Measurements from ENCODE around the gene TEC. TPM values are rescaled to one million over a fixed set of nuclear protein-coding genes. Genes with fewer than 3 reads are reported as not detected.
"Not testable (repeated sequence)": the region's sequence is repeated elsewhere in the genome, so short reads cannot be mapped to it uniquely, and the experiment has no call there.

The TEC gene
- total and polyA plus RNA-seq, 12 donors, result 1.4 to 8.0 (median 4.7) TPM

DNA sequence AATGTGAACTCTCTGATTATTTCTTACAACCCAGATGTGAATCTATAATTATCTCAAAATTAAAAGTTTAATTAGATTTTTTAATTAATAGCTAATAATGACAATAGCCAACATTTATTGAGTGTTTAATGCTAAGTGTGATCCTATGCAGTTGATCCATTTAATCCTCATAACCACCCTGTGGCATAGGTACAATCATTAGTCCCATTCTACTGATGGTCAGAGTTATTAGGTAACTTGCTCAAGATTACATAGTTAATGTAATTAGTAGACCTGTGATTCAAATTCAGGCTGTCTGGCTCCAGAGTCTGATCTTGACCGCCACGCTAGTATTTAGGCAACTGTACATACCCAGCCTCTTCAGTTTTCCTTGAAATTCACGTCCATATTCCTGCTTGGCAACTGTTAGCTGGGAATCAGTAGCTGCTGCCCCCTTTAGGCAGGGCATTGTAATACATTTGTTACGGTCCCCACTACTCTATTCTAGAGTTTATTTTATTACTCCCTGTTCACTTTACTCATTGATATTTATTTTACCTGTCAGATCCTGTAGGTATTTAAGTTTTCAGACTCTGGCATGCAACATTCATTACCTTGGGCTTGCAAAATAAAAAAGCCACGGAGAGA is 20.6 kb upstream of the TEC start:
- Histone ChIP-seq H3K4me1 (replicated peaks in 1 of 2) (no peaks in the 10 kb centered on the region), H3K36me3 (replicated peaks in 1 of 2) (no peaks in the 10 kb centered on the region), H3K9me3 (replicated peaks in 1 of 3) (no peaks in the 10 kb centered on the region), H3K4me3 (no peak overlapping the region), H3K27ac (no peak overlapping the region), H3K27me3 (no peaks in the 10 kb centered on the region)
- intact Hi-C loops (cut with DNase I), result no loop called here
- peak in 2 of 7 donors; percentile 24 to 42 for DNase-seq
- no peak for TF ChIP-seq POLR2A (IDR thresholded peaks at IDR 0.05)
- TF ChIP-seq, protein P1, sequence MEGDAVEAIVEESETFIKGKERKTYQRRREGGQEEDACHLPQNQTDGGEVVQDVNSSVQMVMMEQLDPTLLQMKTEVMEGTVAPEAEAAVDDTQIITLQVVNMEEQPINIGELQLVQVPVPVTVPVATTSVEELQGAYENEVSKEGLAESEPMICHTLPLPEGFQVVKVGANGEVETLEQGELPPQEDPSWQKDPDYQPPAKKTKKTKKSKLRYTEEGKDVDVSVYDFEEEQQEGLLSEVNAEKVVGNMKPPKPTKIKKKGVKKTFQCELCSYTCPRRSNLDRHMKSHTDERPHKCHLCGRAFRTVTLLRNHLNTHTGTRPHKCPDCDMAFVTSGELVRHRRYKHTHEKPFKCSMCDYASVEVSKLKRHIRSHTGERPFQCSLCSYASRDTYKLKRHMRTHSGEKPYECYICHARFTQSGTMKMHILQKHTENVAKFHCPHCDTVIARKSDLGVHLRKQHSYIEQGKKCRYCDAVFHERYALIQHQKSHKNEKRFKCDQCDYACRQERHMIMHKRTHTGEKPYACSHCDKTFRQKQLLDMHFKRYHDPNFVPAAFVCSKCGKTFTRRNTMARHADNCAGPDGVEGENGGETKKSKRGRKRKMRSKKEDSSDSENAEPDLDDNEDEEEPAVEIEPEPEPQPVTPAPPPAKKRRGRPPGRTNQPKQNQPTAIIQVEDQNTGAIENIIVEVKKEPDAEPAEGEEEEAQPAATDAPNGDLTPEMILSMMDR (IDR thresholded peaks at IDR 0.05), result peak; percentile 25 to 56 (median 52)
- whole genome bisulfite sequencing, 4 donors, result 49 to 55% (median 50%) methylated on average over 5 of the region's 5 CpGs

DNA sequence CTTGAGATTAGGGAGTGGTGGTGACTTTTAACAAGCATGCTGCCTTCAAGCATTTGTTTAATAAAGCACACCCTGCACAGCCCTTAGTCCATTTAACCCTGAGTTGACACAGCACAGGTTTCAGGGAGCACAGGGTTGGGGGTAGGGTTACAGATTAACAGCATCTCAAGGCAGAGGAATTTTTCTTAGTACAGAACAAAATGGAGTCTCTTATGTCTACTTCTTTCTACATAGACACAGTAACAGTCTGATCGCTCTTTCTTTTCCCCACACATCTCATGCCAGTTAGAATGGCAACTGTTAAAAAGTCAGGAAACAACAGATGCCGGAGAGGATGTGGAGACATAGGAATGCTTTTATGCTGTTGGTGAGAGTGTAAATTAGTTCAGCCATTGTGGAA is 16.4 kb upstream of the TEC start:
- H3K4me1 ChIP-seq (replicated peaks in 1 of 2); H3K4me3 ChIP-seq; intact Hi-C loops (cut with DNase I); H3K9me3 ChIP-seq (replicated peaks in 1 of 3); H3K27me3 ChIP-seq; DNase-seq; H3K27ac ChIP-seq; H3K36me3 ChIP-seq (replicated peaks in 1 of 2): not testable (repeated sequence)
- WGBS, 4 donors, result 90 to 95% (median 93%) methylated on average over 2 of the region's 2 CpGs

DNA sequence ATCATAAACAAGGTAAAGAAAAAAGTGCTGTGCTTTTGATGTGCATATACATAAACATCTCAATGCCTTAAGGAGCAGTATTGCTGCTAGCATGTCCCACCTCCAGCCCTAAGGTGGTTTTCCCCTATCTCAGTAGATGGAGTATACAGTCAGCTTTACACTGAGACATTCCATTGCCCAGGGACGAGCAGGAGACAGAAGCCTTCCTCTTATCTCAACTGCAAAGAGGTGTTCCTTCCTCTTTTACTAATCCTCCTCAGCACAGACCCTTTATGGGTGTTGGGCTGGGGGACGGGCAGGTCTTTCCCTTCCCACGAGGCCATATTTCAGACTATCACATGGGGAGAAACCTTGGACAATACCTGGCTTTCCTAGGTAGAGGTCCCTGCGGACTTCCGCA is 16.0 kb upstream of the TEC start:
- H3K27ac ChIP-seq; DNase-seq; intact Hi-C loops (cut with DNase I); H3K9me3 ChIP-seq (replicated peaks in 1 of 3); H3K27me3 ChIP-seq; H3K36me3 ChIP-seq (replicated peaks in 1 of 2); H3K4me1 ChIP-seq (replicated peaks in 1 of 2); H3K4me3 ChIP-seq: not testable (repeated sequence)
- 56 to 69% (median 62%) methylated on average over 5 of the region's 5 CpGs for WGBS, 4 donors

GRCh38 chr4:48275686-48276085 is 6.0 kb upstream of the TEC start:
- 85 to 94% (median 88%) methylated on average over 2 of the region's 2 CpGs for WGBS, 4 donors
- intact Hi-C loops (cut with DNase I), result loop anchor here (10.0 kb wide), 2 partner anchors 141 to 151 kb away; partner anchors contain the start of gene TXK (in 1 of the 2)
- H3K9me3 ChIP-seq (replicated peaks in 1 of 3), result no peaks in the 10 kb centered on the region
- DNase-seq, result no peak
- no peaks in the 10 kb centered on the region for H3K36me3 ChIP-seq (replicated peaks in 1 of 2)
- no peaks in the 10 kb centered on the region for H3K27me3 ChIP-seq
- no peak for TF ChIP-seq POLR2A (IDR thresholded peaks at IDR 0.05)
- TF ChIP-seq, protein P1 (IDR thresholded peaks at IDR 0.05), result no peak
- H3K4me1 ChIP-seq (replicated peaks in 1 of 2), result no peaks in the 10 kb centered on the region
- H3K4me3 ChIP-seq, result no peak overlapping the region
- H3K27ac ChIP-seq, result no peak overlapping the region

DNA sequence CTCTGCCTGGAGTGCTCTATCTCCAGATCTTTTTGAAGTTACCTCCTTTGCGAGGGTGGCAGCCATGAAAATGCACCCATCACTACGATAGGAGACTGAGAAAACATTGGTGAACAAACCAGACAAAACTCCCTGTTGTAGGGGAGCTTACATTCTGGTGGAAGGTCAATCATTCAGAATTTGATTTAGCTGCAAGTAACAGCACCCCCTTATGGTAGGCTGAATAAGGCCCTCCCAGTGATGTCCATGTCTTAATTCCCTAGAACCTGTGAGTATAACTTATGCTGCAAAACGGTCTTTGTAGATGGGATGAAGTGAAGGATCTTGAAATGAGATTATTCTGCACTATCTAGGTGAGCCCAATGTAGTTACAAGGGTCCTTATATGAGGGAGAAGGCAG is 5.6 kb upstream of the TEC start:
- Histone ChIP-seq H3K27me3 (no peaks in the 10 kb centered on the region), H3K9me3 (replicated peaks in 1 of 3) (no peaks in the 10 kb centered on the region), H3K36me3 (replicated peaks in 1 of 2) (no peaks in the 10 kb centered on the region), H3K27ac (no peak overlapping the region), H3K4me3 (no peak overlapping the region), H3K4me1 (replicated peaks in 1 of 2) (no peaks in the 10 kb centered on the region)
- no peak for TF ChIP-seq POLR2A (IDR thresholded peaks at IDR 0.05)
- TF ChIP-seq, protein P1 (IDR thresholded peaks at IDR 0.05), result peak; percentile 32 to 59 (median 52)
- intact Hi-C loops (cut with DNase I), result loop anchor here (10.0 kb wide), 2 partner anchors 140 to 150 kb away; partner anchors contain the start of gene TXK (in 1 of the 2)
- peak in 1 of 7 donors; percentile 21 for DNase-seq
- 40 to 55% (median 48%) methylated on average over 3 of the region's 3 CpGs for WGBS, 4 donors
